A172 (cell line): ENCODE results near the gene USP21. TPM values are rescaled to one million over a fixed set of nuclear protein-coding genes. Genes with fewer than 3 reads are reported as not detected.

Experiments used
- total RNA-seq: library from RNA; depleted of rRNA; stranded (reverse); fragments of >200 nt; shearing (Covaris generic); gene quantifications from 2 replicates; pipeline ENCODE4 v1.2.3, GENCODE V29; 2014; rRNA removed

USP21 gene
- total RNA-seq, 1 experiment from 2014 or later, result 5.2 TPM

Other genes with a start within 250 kb of the USP21 start
- gene ITLN2, start 204.7 kb upstream of the USP21 start, total RNA-seq, result not detected in 2 replicates
- gene F11R, start 138.3 kb upstream of the USP21 start, total RNA-seq, result 7.3 and 9.2 TPM in 2 replicates
- not detected in 2 replicates for gene TSTD1, start 120.5 kb upstream of the USP21 start, total RNA-seq
- gene USF1, start 113.5 kb upstream of the USP21 start, total RNA-seq, result 79.9 and 107 TPM in 2 replicates
- gene ARHGAP30, start 89.6 kb upstream of the USP21 start, total RNA-seq, result 0.07 and 0.38 TPM in 2 replicates
- 1.6 and 2.2 TPM in 2 replicates for gene NECTIN4, start 69.9 kb upstream of the USP21 start, total RNA-seq
- gene KLHDC9, start 61.1 kb upstream of the USP21 start, total RNA-seq, result 3.8 and 4.0 TPM in 2 replicates
- 197 and 218 TPM in 2 replicates for gene PFDN2, start 41.5 kb upstream of the USP21 start, total RNA-seq
- 26.8 and 27.8 TPM in 2 replicates for gene NIT1, start 41.4 kb upstream of the USP21 start, total RNA-seq
- gene DEDD, start 26.8 kb upstream of the USP21 start, total RNA-seq, result 37.8 and 40.1 TPM in 2 replicates
- gene UFC1, start 5.5 kb upstream of the USP21 start, total RNA-seq, result 95.7 and 128 TPM in 2 replicates
- gene PPOX, start 6.9 kb downstream of the USP21 start, total RNA-seq, result 37.1 and 39.9 TPM in 2 replicates
- gene B4GALT3, start 18.0 kb downstream of the USP21 start, total RNA-seq, result 59.5 and 61.1 TPM in 2 replicates
- gene ADAMTS4, start 39.6 kb downstream of the USP21 start, total RNA-seq, result not detected in 2 replicates
- gene NDUFS2, start 42.9 kb downstream of the USP21 start, total RNA-seq, result 179 and 197 TPM in 2 replicates
- gene FCER1G, start 55.8 kb downstream of the USP21 start, total RNA-seq, result not detected in 2 replicates
- gene APOA2, start 64.1 kb downstream of the USP21 start, total RNA-seq, result not detected in 2 replicates
- 16.1 and 16.8 TPM in 2 replicates for gene TOMM40L, start 66.6 kb downstream of the USP21 start, total RNA-seq
- gene NR1I3, start 78.7 kb downstream of the USP21 start, total RNA-seq, result 0.50 TPM in 1 of 2 replicates, not detected in the other
- not detected in 2 replicates for gene PCP4L1, start 99.2 kb downstream of the USP21 start, total RNA-seq
- 0.21 and 4.8 TPM in 2 replicates for gene MPZ, start 150.5 kb downstream of the USP21 start, total RNA-seq
- gene SDHC, start 154.9 kb downstream of the USP21 start, total RNA-seq, result 32.8 and 48.8 TPM in 2 replicates
- not detected in 2 replicates for gene CFAP126, start 208.4 kb downstream of the USP21 start, total RNA-seq